ENCODE data around the gene ATP4B. TPM values are rescaled to one million over a fixed set of nuclear protein-coding genes. Genes with fewer than 3 reads are reported as not detected.

The ATP4B gene
- total RNA-seq, 1 experiment from 2014 or later: not detected

DNA sequence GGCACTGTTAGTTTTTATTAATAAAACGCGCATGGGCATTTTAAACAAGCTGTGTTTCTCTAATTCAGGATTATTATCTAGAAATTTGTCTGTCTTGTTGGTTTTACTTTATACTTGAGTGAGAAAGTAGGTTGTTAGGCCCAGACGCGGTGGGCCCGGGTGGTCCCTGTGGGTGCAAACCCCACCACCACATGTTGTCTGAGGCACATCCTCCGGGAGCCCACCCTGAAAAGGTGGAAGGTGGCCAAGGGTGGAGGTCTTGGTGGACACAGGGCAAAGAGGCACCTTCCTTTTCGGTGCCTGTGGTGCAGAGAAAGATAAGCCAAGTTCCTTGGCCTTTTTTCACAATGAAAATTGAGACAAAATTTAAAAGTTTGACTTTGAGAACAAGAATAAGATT, 16.6 kb downstream of the ATP4B start:
- no TSS peak for BruUV-seq (replicated peaks)
- Histone ChIP-seq H3K36me3 (ENCODE audit: insufficient read depth, low read length, poor library complexity, severe bottlenecking) (peaks cover 55% of the 10 kb centered on the region), H3K4me3 (ENCODE audit: low read depth, low read length, poor library complexity, severe bottlenecking) (no peak overlapping the region), H3K27me3 (replicated peaks; ENCODE audit: insufficient read depth, low read depth, low read length, poor library complexity) (no peaks in the 10 kb centered on the region), H3K27ac (ENCODE audit: low read depth, low read length, poor library complexity, severe bottlenecking) (no peak overlapping the region), H3K9me3 (ENCODE audit: low read depth, low read length, poor library complexity, severe bottlenecking) (no peaks in the 10 kb centered on the region), H3K4me1 (ENCODE audit: insufficient read depth, low read length, poor library complexity, severe bottlenecking) (peaks cover 2% of the 10 kb centered on the region)
- no peak for TF ChIP-seq EZH2 (IDR thresholded peaks at IDR 0.05; ENCODE audit: borderline replicate concordance, low read depth, low read length, poor library complexity, severe bottlenecking)
- TF ChIP-seq, protein P1, sequence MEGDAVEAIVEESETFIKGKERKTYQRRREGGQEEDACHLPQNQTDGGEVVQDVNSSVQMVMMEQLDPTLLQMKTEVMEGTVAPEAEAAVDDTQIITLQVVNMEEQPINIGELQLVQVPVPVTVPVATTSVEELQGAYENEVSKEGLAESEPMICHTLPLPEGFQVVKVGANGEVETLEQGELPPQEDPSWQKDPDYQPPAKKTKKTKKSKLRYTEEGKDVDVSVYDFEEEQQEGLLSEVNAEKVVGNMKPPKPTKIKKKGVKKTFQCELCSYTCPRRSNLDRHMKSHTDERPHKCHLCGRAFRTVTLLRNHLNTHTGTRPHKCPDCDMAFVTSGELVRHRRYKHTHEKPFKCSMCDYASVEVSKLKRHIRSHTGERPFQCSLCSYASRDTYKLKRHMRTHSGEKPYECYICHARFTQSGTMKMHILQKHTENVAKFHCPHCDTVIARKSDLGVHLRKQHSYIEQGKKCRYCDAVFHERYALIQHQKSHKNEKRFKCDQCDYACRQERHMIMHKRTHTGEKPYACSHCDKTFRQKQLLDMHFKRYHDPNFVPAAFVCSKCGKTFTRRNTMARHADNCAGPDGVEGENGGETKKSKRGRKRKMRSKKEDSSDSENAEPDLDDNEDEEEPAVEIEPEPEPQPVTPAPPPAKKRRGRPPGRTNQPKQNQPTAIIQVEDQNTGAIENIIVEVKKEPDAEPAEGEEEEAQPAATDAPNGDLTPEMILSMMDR (conservative IDR thresholded peaks at IDR 0.05; ENCODE audit: low read depth, low read length): no peak
- intact Hi-C loops (cut with micrococcal nuclease; ENCODE audit: unreplicated experiment): no loop called here
- no peak for DNase-seq (ENCODE audit: low spot score)
- CTCF ChIA-PET: no interaction called here
- POLR2A ChIA-PET (ENCODE audit: low non-redundant PET): no interaction called here

DNA sequence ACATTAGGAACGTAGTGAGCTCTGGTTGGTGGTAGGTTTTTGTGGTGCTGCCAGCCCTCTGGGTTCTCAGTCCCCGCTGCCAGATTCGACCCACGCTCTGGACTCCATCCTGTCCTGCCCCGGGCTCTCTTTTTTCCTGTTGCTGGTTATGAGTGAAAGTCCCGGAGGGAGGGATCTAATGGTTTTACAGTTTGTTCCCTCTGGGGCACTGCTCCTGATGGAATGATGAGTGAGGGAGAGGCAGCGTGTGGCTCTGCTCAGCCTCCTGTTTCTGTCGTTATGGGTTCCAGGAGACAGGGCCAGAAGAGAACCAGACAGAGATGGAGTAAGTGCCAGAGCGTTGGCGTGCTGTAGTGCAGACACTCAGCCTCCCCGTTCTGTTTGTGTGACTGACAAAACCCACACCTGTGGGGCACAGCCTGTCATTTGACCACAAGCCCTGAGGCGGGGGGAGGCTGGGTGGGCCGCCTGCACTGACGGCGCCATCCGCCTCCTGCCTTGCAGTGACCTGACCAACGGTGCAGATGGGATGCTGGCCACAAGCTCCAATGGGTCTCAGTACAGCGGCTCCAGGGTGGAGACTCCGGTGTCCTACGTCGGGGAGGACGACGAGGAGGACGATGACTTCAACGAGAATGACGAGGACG, 18.3 kb downstream of the ATP4B start:
- H3K27ac ChIP-seq (ENCODE audit: low read depth, low read length, poor library complexity, severe bottlenecking): no peak overlapping the region
- intact Hi-C loops (cut with micrococcal nuclease; ENCODE audit: unreplicated experiment): no loop called here
- no peak for DNase-seq (ENCODE audit: low spot score)
- no peaks in the 10 kb centered on the region for H3K4me1 ChIP-seq (ENCODE audit: insufficient read depth, low read length, poor library complexity, severe bottlenecking)
- H3K36me3 ChIP-seq (ENCODE audit: insufficient read depth, low read length, poor library complexity, severe bottlenecking): peaks cover 69% of the 10 kb centered on the region
- ChIA-PET CTCF (no interaction called here), POLR2A (ENCODE audit: low non-redundant PET) (no interaction called here)
- no TSS peak for BruUV-seq (replicated peaks)
- no peaks in the 10 kb centered on the region for H3K27me3 ChIP-seq (replicated peaks; ENCODE audit: insufficient read depth, low read depth, low read length, poor library complexity)
- TF ChIP-seq, protein P1 (conservative IDR thresholded peaks at IDR 0.05; ENCODE audit: low read depth, low read length): no peak
- TF ChIP-seq EZH2 (IDR thresholded peaks at IDR 0.05; ENCODE audit: borderline replicate concordance, low read depth, low read length, poor library complexity, severe bottlenecking): no peak
- no peaks in the 10 kb centered on the region for H3K9me3 ChIP-seq (ENCODE audit: low read depth, low read length, poor library complexity, severe bottlenecking)
- H3K4me3 ChIP-seq (ENCODE audit: low read depth, low read length, poor library complexity, severe bottlenecking): no peak overlapping the region

DNA sequence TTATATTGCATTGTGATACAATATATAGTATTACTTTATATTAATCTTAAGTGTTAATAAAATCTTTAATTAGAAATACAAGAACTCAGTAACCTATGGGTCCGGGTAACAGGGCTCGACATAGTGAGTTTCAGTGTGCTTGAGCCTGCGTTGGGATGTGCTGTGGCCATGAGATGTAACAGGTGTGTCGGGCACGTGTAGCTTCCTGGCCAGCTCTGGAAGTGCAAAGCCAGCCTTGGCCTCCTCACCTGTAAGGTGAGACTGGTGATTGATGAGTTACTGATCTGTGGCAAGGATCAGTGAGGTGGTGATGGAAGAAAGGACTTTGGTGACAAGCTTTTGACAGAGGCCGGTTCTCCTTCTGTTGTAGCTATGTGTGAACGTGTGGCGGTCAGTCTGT, 19.2 kb downstream of the ATP4B start:
- DNase-seq (ENCODE audit: low spot score): no peak
- BruUV-seq (replicated peaks): no TSS peak

GRCh38 chr13:113638173-113638746, 19.7 kb downstream of the ATP4B start:
- Histone ChIP-seq H3K36me3 (ENCODE audit: insufficient read depth, low read length, poor library complexity, severe bottlenecking) (peaks cover 82% of the 10 kb centered on the region), H3K4me3 (ENCODE audit: low read depth, low read length, poor library complexity, severe bottlenecking) (no peak overlapping the region), H3K27me3 (replicated peaks; ENCODE audit: insufficient read depth, low read depth, low read length, poor library complexity) (no peaks in the 10 kb centered on the region), H3K27ac (ENCODE audit: low read depth, low read length, poor library complexity, severe bottlenecking) (no peak overlapping the region), H3K4me1 (ENCODE audit: insufficient read depth, low read length, poor library complexity, severe bottlenecking) (no peaks in the 10 kb centered on the region), H3K9me3 (ENCODE audit: low read depth, low read length, poor library complexity, severe bottlenecking) (no peaks in the 10 kb centered on the region)
- intact Hi-C loops (cut with micrococcal nuclease; ENCODE audit: unreplicated experiment): no loop called here
- TF ChIP-seq EZH2 (IDR thresholded peaks at IDR 0.05; ENCODE audit: borderline replicate concordance, low read depth, low read length, poor library complexity, severe bottlenecking): no peak
- TF ChIP-seq, protein P1 (conservative IDR thresholded peaks at IDR 0.05; ENCODE audit: low read depth, low read length): no peak
- no peak for DNase-seq (ENCODE audit: low spot score)
- BruUV-seq (replicated peaks): no TSS peak
- POLR2A ChIA-PET (ENCODE audit: low non-redundant PET): no interaction called here
- CTCF ChIA-PET: no interaction called here

More for the DNA sequence above, 19.2 kb downstream of the ATP4B start:
- Histone ChIP-seq H3K27me3 (replicated peaks; ENCODE audit: insufficient read depth, low read depth, low read length, poor library complexity) (no peaks in the 10 kb centered on the region), H3K4me1 (ENCODE audit: insufficient read depth, low read length, poor library complexity, severe bottlenecking) (no peaks in the 10 kb centered on the region), H3K4me3 (ENCODE audit: low read depth, low read length, poor library complexity, severe bottlenecking) (no peak overlapping the region), H3K36me3 (ENCODE audit: insufficient read depth, low read length, poor library complexity, severe bottlenecking) (peaks cover 78% of the 10 kb centered on the region), H3K27ac (ENCODE audit: low read depth, low read length, poor library complexity, severe bottlenecking) (no peak overlapping the region), H3K9me3 (ENCODE audit: low read depth, low read length, poor library complexity, severe bottlenecking) (no peaks in the 10 kb centered on the region)
- ChIA-PET CTCF (no interaction called here), POLR2A (ENCODE audit: low non-redundant PET) (no interaction called here)
- TF ChIP-seq EZH2 (IDR thresholded peaks at IDR 0.05; ENCODE audit: borderline replicate concordance, low read depth, low read length, poor library complexity, severe bottlenecking): no peak
- intact Hi-C loops (cut with micrococcal nuclease; ENCODE audit: unreplicated experiment): no loop called here

Data from A673 (cell line).